ENCODE measurements around the gene GRK5. TPM values are rescaled to one million over a fixed set of nuclear protein-coding genes. Genes with fewer than 3 reads are reported as not detected.
A peak's percentile ranks its signal among the peaks of the same experiment; 100 is the strongest.

Gene GRK5
- total RNA-seq, 1 donor: 1.8 TPM

GRCh38 chr10:119337796-119338432 lies 130.5 kb downstream of the GRK5 start:
- DNase-seq (ENCODE audit: insufficient read length, low spot score, missing footprints): peak; percentile 90
- no peak overlapping the region for H2AFZ ChIP-seq (ENCODE audit: low read length)
- TF ChIP-seq CTCF (IDR thresholded peaks at IDR 0.05; ENCODE audit: extremely low read depth, low read depth, low read length): no peak
- no peak overlapping the region for H3K4me3 ChIP-seq (ENCODE audit: insufficient read depth, low read length)
- H4K20me1 ChIP-seq (ENCODE audit: insufficient read depth, low read length): peaks cover 2% of the 10 kb centered on the region
- H3K9me3 ChIP-seq (ENCODE audit: low read depth, low read length): no peaks in the 10 kb centered on the region
- H3K36me3 ChIP-seq (ENCODE audit: insufficient read depth, low read length): no peaks in the 10 kb centered on the region
- H3K4me2 ChIP-seq (ENCODE audit: insufficient read depth, low read length): no peak overlapping the region
- H3K27ac ChIP-seq (ENCODE audit: low read depth, low read length): no peak overlapping the region
- no peaks in the 10 kb centered on the region for H3K27me3 ChIP-seq (ENCODE audit: insufficient read depth, low read length)
- H3K79me2 ChIP-seq (ENCODE audit: insufficient read depth, low read length): no peaks in the 10 kb centered on the region
- H3K4me1 ChIP-seq (ENCODE audit: insufficient read depth, low read length): peaks cover 5% of the 10 kb centered on the region

- no peaks in the 10 kb centered on the region for H3K36me3 ChIP-seq (ENCODE audit: insufficient read depth, low read length)
- TF ChIP-seq CTCF (IDR thresholded peaks at IDR 0.05; ENCODE audit: extremely low read depth, low read depth, low read length): no peak
- no peak overlapping the region for H3K4me3 ChIP-seq (ENCODE audit: insufficient read depth, low read length)
- H2AFZ ChIP-seq (ENCODE audit: low read length): no peak overlapping the region
- no peaks in the 10 kb centered on the region for H3K9me3 ChIP-seq (ENCODE audit: low read depth, low read length)
- peaks cover 5% of the 10 kb centered on the region for H3K4me1 ChIP-seq (ENCODE audit: insufficient read depth, low read length)
- H4K20me1 ChIP-seq (ENCODE audit: insufficient read depth, low read length): peaks cover 2% of the 10 kb centered on the region
- no peak overlapping the region for H3K4me2 ChIP-seq (ENCODE audit: insufficient read depth, low read length)
- DNase-seq (ENCODE audit: insufficient read length, low spot score, missing footprints): peak; percentile 8
- H3K27ac ChIP-seq (ENCODE audit: low read depth, low read length): no peak overlapping the region
- H3K79me2 ChIP-seq (ENCODE audit: insufficient read depth, low read length): no peaks in the 10 kb centered on the region
- H3K27me3 ChIP-seq (ENCODE audit: insufficient read depth, low read length): no peaks in the 10 kb centered on the region
Observed at GRCh38 chr10:119339109-119339508, 131.7 kb downstream of the GRK5 start.

GRCh38 chr10:119340893-119341458 lies 133.6 kb downstream of the GRK5 start:
- H3K36me3 ChIP-seq (ENCODE audit: insufficient read depth, low read length): no peaks in the 10 kb centered on the region
- no peak overlapping the region for H2AFZ ChIP-seq (ENCODE audit: low read length)
- H3K27me3 ChIP-seq (ENCODE audit: insufficient read depth, low read length): no peaks in the 10 kb centered on the region
- H3K4me3 ChIP-seq (ENCODE audit: insufficient read depth, low read length): no peak overlapping the region
- no peak overlapping the region for H3K4me2 ChIP-seq (ENCODE audit: insufficient read depth, low read length)
- H3K79me2 ChIP-seq (ENCODE audit: insufficient read depth, low read length): no peaks in the 10 kb centered on the region
- peaks cover 2% of the 10 kb centered on the region for H4K20me1 ChIP-seq (ENCODE audit: insufficient read depth, low read length)
- H3K4me1 ChIP-seq (ENCODE audit: insufficient read depth, low read length): peaks cover 5% of the 10 kb centered on the region
- DNase-seq (ENCODE audit: insufficient read length, low spot score, missing footprints): peak; percentile 55
- no peak for TF ChIP-seq CTCF (IDR thresholded peaks at IDR 0.05; ENCODE audit: extremely low read depth, low read depth, low read length)
- H3K27ac ChIP-seq (ENCODE audit: low read depth, low read length): no peak overlapping the region
- H3K9me3 ChIP-seq (ENCODE audit: low read depth, low read length): no peaks in the 10 kb centered on the region

- Histone ChIP-seq H3K9me3 (ENCODE audit: low read depth, low read length) (no peaks in the 10 kb centered on the region), H3K27me3 (ENCODE audit: insufficient read depth, low read length) (no peaks in the 10 kb centered on the region), H3K36me3 (ENCODE audit: insufficient read depth, low read length) (no peaks in the 10 kb centered on the region), H4K20me1 (ENCODE audit: insufficient read depth, low read length) (peaks cover 2% of the 10 kb centered on the region), H3K27ac (ENCODE audit: low read depth, low read length) (no peak overlapping the region), H3K4me3 (ENCODE audit: insufficient read depth, low read length) (no peak overlapping the region), H3K4me1 (ENCODE audit: insufficient read depth, low read length) (peaks cover 5% of the 10 kb centered on the region), H3K79me2 (ENCODE audit: insufficient read depth, low read length) (no peaks in the 10 kb centered on the region), H3K4me2 (ENCODE audit: insufficient read depth, low read length) (no peak overlapping the region), H2AFZ (ENCODE audit: low read length) (no peak overlapping the region)
- TF ChIP-seq CTCF (IDR thresholded peaks at IDR 0.05; ENCODE audit: extremely low read depth, low read depth, low read length): no peak
- DNase-seq (ENCODE audit: insufficient read length, low spot score, missing footprints): peak; percentile 95
Observed at GRCh38 chr10:119341459-119342301, 134.3 kb downstream of the GRK5 start.
